Neural progenitor cell (in vitro differentiated cells): ENCODE measurements around the gene MYBBP1A.

ENCODE experiments used
- EZH2 ChIP-seq: fragments of 200-600 bp; sonication (generic); IDR thresholded peaks from 2 replicates; pipeline ENCODE4 v1.6.1; 2017; ENCODE audit warnings: antibody characterized with exemption, mild to moderate bottlenecking, moderate library complexity
- EZH2phosphoT487 ChIP-seq: fragments of 200-600 bp; sonication (generic); IDR thresholded peaks from 2 replicates; pipeline ENCODE4 v1.6.1; 2017; ENCODE audit warnings: antibody characterized with exemption
- TF ChIP-seq, protein P1 (sequence below): fragments of 200-600 bp; sonication (generic); IDR thresholded peaks from 2 replicates; pipeline ENCODE4 v1.5.1; 2017; ENCODE audit warnings: antibody characterized with exemption, mild to moderate bottlenecking

DNA sequence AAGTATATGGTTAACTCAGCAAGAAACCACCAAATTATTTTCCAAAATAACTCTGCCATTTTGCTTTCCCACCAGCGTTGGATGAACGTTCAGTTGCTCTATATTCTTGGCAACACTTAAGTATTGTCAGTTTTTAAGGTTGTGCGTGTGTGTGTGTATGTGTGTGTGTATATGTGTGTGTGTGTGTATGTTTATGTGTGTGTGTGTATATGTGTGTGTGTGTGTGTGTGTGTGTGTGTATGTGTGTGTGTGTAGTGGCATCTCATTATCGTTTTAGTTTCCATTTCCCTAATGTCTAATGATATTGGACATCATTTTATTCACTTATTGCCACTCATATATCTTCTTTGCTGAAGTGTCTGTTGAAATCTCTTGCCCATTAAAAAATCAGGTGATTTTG is 17.9 kb upstream of the MYBBP1A start:
- TF ChIP-seq, protein P1, sequence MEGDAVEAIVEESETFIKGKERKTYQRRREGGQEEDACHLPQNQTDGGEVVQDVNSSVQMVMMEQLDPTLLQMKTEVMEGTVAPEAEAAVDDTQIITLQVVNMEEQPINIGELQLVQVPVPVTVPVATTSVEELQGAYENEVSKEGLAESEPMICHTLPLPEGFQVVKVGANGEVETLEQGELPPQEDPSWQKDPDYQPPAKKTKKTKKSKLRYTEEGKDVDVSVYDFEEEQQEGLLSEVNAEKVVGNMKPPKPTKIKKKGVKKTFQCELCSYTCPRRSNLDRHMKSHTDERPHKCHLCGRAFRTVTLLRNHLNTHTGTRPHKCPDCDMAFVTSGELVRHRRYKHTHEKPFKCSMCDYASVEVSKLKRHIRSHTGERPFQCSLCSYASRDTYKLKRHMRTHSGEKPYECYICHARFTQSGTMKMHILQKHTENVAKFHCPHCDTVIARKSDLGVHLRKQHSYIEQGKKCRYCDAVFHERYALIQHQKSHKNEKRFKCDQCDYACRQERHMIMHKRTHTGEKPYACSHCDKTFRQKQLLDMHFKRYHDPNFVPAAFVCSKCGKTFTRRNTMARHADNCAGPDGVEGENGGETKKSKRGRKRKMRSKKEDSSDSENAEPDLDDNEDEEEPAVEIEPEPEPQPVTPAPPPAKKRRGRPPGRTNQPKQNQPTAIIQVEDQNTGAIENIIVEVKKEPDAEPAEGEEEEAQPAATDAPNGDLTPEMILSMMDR, result no peak
- TF ChIP-seq EZH2, result no peak
- TF ChIP-seq EZH2phosphoT487, result no peak
